Measurements from ENCODE around the gene ADAMTS18. TPM values are rescaled to one million over a fixed set of nuclear protein-coding genes. Genes with fewer than 3 reads are reported as not detected.

The ADAMTS18 gene
- total and polyA plus RNA-seq, 2 donors (not counting 1 experiment from before 2014, with no cell fraction given): not detected

- no peaks in the 10 kb centered on the region for H3K9me3 ChIP-seq (ENCODE audit: control insufficient read depth, insufficient read depth, low read depth, low read length)
- H3K9ac ChIP-seq (ENCODE audit: insufficient read depth, low read length): no peak overlapping the region
- no peaks in the 10 kb centered on the region for H3K4me1 ChIP-seq (ENCODE audit: control insufficient read depth, extremely low read depth, insufficient read depth, low read length)
- H3K4me2 ChIP-seq (ENCODE audit: extremely low read depth, insufficient read depth, low read length): no peak overlapping the region
- H2AFZ ChIP-seq (ENCODE audit: low read length): no peak overlapping the region
- no peaks in the 10 kb centered on the region for H3K79me2 ChIP-seq (ENCODE audit: control insufficient read depth, insufficient read depth, low read length)
- H3K4me3 ChIP-seq (replicated peaks in 1 of 4; ENCODE audit: control extremely low read depth in 1 of 4, insufficient read depth in 1 of 4, low read depth in 3 of 4, low read length in 4 of 4): no peak overlapping the region
- no peaks in the 10 kb centered on the region for H3K27me3 ChIP-seq (ENCODE audit: control insufficient read depth, insufficient read depth, low read length)
- H3K27ac ChIP-seq (ENCODE audit: insufficient read depth, low read length): no peak overlapping the region
- TF ChIP-seq EZH2 (IDR thresholded peaks at IDR 0.05; ENCODE audit: low read length, missing control alignments) (no peak), CTCF (conservative IDR thresholded peaks at IDR 0.05 in 1 of 2, IDR thresholded peaks at IDR 0.05 in 1 of 2; ENCODE audit: low read depth in 1 of 2, low read length in 2 of 2) (no peak)
- DNase-seq (ENCODE audit: low read depth in 2 of 2): no peak
- no peaks in the 10 kb centered on the region for H4K20me1 ChIP-seq (ENCODE audit: control insufficient read depth, extremely low read depth, insufficient read depth, low read length)
- no peaks in the 10 kb centered on the region for H3K36me3 ChIP-seq (ENCODE audit: control insufficient read depth, insufficient read depth, low read length)
Measured at GRCh38 chr16:77328274-77328673, 106.6 kb downstream of the ADAMTS18 start.

- H3K79me2 ChIP-seq (ENCODE audit: control insufficient read depth, insufficient read depth, low read length): no peaks in the 10 kb centered on the region
- no peaks in the 10 kb centered on the region for H3K4me1 ChIP-seq (ENCODE audit: control insufficient read depth, extremely low read depth, insufficient read depth, low read length)
- H3K27me3 ChIP-seq (ENCODE audit: control insufficient read depth, insufficient read depth, low read length): no peaks in the 10 kb centered on the region
- H3K4me2 ChIP-seq (ENCODE audit: extremely low read depth, insufficient read depth, low read length): no peak overlapping the region
- DNase-seq (ENCODE audit: low read depth in 2 of 2): no peak
- no peak overlapping the region for H3K9ac ChIP-seq (ENCODE audit: insufficient read depth, low read length)
- no peaks in the 10 kb centered on the region for H4K20me1 ChIP-seq (ENCODE audit: control insufficient read depth, extremely low read depth, insufficient read depth, low read length)
- H3K4me3 ChIP-seq (replicated peaks in 1 of 4; ENCODE audit: control extremely low read depth in 1 of 4, insufficient read depth in 1 of 4, low read depth in 3 of 4, low read length in 4 of 4): no peak overlapping the region
- no peaks in the 10 kb centered on the region for H3K36me3 ChIP-seq (ENCODE audit: control insufficient read depth, insufficient read depth, low read length)
- TF ChIP-seq EZH2 (IDR thresholded peaks at IDR 0.05; ENCODE audit: low read length, missing control alignments): no peak
- TF ChIP-seq CTCF (conservative IDR thresholded peaks at IDR 0.05 in 1 of 2, IDR thresholded peaks at IDR 0.05 in 1 of 2; ENCODE audit: low read depth in 1 of 2, low read length in 2 of 2): no peak
- H3K27ac ChIP-seq (ENCODE audit: insufficient read depth, low read length): no peak overlapping the region
- no peaks in the 10 kb centered on the region for H3K9me3 ChIP-seq (ENCODE audit: control insufficient read depth, insufficient read depth, low read depth, low read length)
- no peak overlapping the region for H2AFZ ChIP-seq (ENCODE audit: low read length)
Measured at GRCh38 chr16:77327717-77328116, 107.1 kb downstream of the ADAMTS18 start.

- no peak overlapping the region for H3K27ac ChIP-seq (ENCODE audit: insufficient read depth, low read length)
- no peak overlapping the region for H2AFZ ChIP-seq (ENCODE audit: low read length)
- H3K9ac ChIP-seq (ENCODE audit: insufficient read depth, low read length): no peak overlapping the region
- H3K79me2 ChIP-seq (ENCODE audit: control insufficient read depth, insufficient read depth, low read length): no peaks in the 10 kb centered on the region
- no peaks in the 10 kb centered on the region for H3K27me3 ChIP-seq (ENCODE audit: control insufficient read depth, insufficient read depth, low read length)
- H3K4me2 ChIP-seq (ENCODE audit: extremely low read depth, insufficient read depth, low read length): no peak overlapping the region
- DNase-seq (ENCODE audit: low read depth in 2 of 2): no peak
- no peak overlapping the region for H3K4me3 ChIP-seq (replicated peaks in 1 of 4; ENCODE audit: control extremely low read depth in 1 of 4, insufficient read depth in 1 of 4, low read depth in 3 of 4, low read length in 4 of 4)
- no peaks in the 10 kb centered on the region for H3K4me1 ChIP-seq (ENCODE audit: control insufficient read depth, extremely low read depth, insufficient read depth, low read length)
- no peaks in the 10 kb centered on the region for H4K20me1 ChIP-seq (ENCODE audit: control insufficient read depth, extremely low read depth, insufficient read depth, low read length)
- no peaks in the 10 kb centered on the region for H3K9me3 ChIP-seq (ENCODE audit: control insufficient read depth, insufficient read depth, low read depth, low read length)
- TF ChIP-seq EZH2 (IDR thresholded peaks at IDR 0.05; ENCODE audit: low read length, missing control alignments) (no peak), CTCF (conservative IDR thresholded peaks at IDR 0.05 in 1 of 2, IDR thresholded peaks at IDR 0.05 in 1 of 2; ENCODE audit: low read depth in 1 of 2, low read length in 2 of 2) (no peak)
- H3K36me3 ChIP-seq (ENCODE audit: control insufficient read depth, insufficient read depth, low read length): no peaks in the 10 kb centered on the region
Measured at GRCh38 chr16:77324729-77325128, 110.1 kb downstream of the ADAMTS18 start.
